GM23248 (cell line): ENCODE results near the gene SLC25A21.
"Not testable (repeated sequence)": the region's sequence is repeated elsewhere in the genome, so short reads cannot be mapped to it uniquely, and the experiment has no call there.

Experiments
- EZH2 ChIP-seq: fragments of 200-600 bp; sonication (generic); IDR thresholded peaks from 2 replicates; pipeline ENCODE4 v1.6.1; 2018; ENCODE audit warnings: antibody characterized with exemption, mild to moderate bottlenecking; ENCODE audit not compliant: insufficient read depth, poor library complexity, severe bottlenecking
- EZH2phosphoT487 ChIP-seq: fragments of 200-600 bp; sonication (generic); IDR thresholded peaks from 2 replicates; pipeline ENCODE4 v1.6.1; 2018; ENCODE audit warnings: antibody characterized with exemption, moderate library complexity, mild to moderate bottlenecking, low read depth; ENCODE audit not compliant: insufficient read depth

- TF ChIP-seq EZH2, EZH2phosphoT487: not testable (repeated sequence)
These were observed 17.3 kb upstream of the SLC25A21 start for GRCh38 chr14:37189733-37190132.
